DND-41 (cell line): ENCODE results near the gene GPR61.

Experiments used
- ATAC-seq: fragments of 200-7000 bp; cut with Tn5 transposase; 3 replicates; pipeline ENCODE4 v1.9.1; 2021; ENCODE audit warnings: low read depth; ENCODE audit not compliant: insufficient read depth
- DNase-seq: peaks from one replicate; pipeline ENCODE4 v3.0.0-alpha.2; 2020
- H2AFZ ChIP-seq: 2 replicates; pipeline ENCODE4 v1.6.0; 2012; ENCODE audit warnings: low read depth, low read length
- H3K27ac ChIP-seq: 2 replicates; pipeline ENCODE4 v1.5.1; 2012; ENCODE audit warnings: low read length, inconsistent platforms
- H3K27me3 ChIP-seq: fragments of 200-600 bp; sonication (generic); 2 replicates; pipeline ENCODE4 v1.6.0; 2012; ENCODE audit warnings: low read length, mild to moderate bottlenecking, inconsistent platforms; ENCODE audit not compliant: insufficient read depth, poor library complexity
- H3K36me3 ChIP-seq: 2 replicates; pipeline ENCODE4 v1.5.1; 2012; ENCODE audit warnings: low read length, inconsistent platforms; ENCODE audit not compliant: insufficient read depth
- H3K4me1 ChIP-seq: 2 replicates; pipeline ENCODE4 v1.5.1; 2012; ENCODE audit warnings: mild to moderate bottlenecking, low read length; ENCODE audit not compliant: insufficient read depth
- H3K4me2 ChIP-seq: 2 replicates; pipeline ENCODE4 v1.6.0; 2012; ENCODE audit warnings: mild to moderate bottlenecking, moderate library complexity, low read length, inconsistent platforms; ENCODE audit not compliant: insufficient read depth
- H3K4me3 ChIP-seq, 2 experiments: fragments of 200-600 bp in 1 of 2; shearing (Covaris generic) in 1 of 2; 2 replicates each; pipeline ENCODE4 v1.5.1; 2012 to 2016; ENCODE audit warnings: inconsistent platforms in 2 of 2, low read length in 2 of 2, mild to moderate bottlenecking in 2 of 2, low read depth in 1 of 2, moderate library complexity in 1 of 2
- H3K79me2 ChIP-seq: 2 replicates; pipeline ENCODE4 v1.6.0; 2012; ENCODE audit warnings: low read length, inconsistent platforms; ENCODE audit not compliant: insufficient read depth
- H3K9ac ChIP-seq: 2 replicates; pipeline ENCODE4 v1.6.0; 2012; ENCODE audit warnings: low read depth, mild to moderate bottlenecking, inconsistent platforms, low read length, moderate library complexity
- H3K9me3 ChIP-seq: 2 replicates; pipeline ENCODE4 v1.5.1; 2012; ENCODE audit warnings: low read length, moderate library complexity, mild to moderate bottlenecking, inconsistent platforms; ENCODE audit not compliant: insufficient read depth, severe bottlenecking
- H4K20me1 ChIP-seq: 2 replicates; pipeline ENCODE4 v1.6.0; 2012; ENCODE audit warnings: low read length; ENCODE audit not compliant: insufficient read depth
- CTCF ChIP-seq: IDR thresholded peaks from 2 replicates; pipeline ENCODE4 v1.5.1; 2012; ENCODE audit warnings: borderline replicate concordance, low read length, moderate library complexity, mild to moderate bottlenecking; ENCODE audit not compliant: poor library complexity, severe bottlenecking; ENCODE audit errors: extremely low read depth
- EZH2 ChIP-seq: IDR thresholded peaks from 3 replicates; pipeline ENCODE4 v1.6.1; 2012; ENCODE audit warnings: borderline replicate concordance, low read depth, mild to moderate bottlenecking, moderate library complexity, low read length, inconsistent platforms; ENCODE audit not compliant: severe bottlenecking

GPR61 gene

GRCh38 chr1:109547463-109548320, 8.0 kb downstream of the GPR61 start:
- H3K27ac ChIP-seq: peak overlapping the region; percentile 88
- no peaks in the 10 kb centered on the region; the same call in 1 of the 2 replicates for H3K36me3 ChIP-seq
- no peaks in the 10 kb centered on the region for H3K9me3 ChIP-seq
- peaks cover 12% of the 10 kb centered on the region; the same call in 1 of the 2 replicates for H4K20me1 ChIP-seq
- peak overlapping the region; percentile 79 for H3K9ac ChIP-seq
- H3K4me3 ChIP-seq: peak overlapping the region; percentile 71 to 98
- ATAC-seq (peak; percentile 7; the same call in 1 of the 3 replicates), DNase-seq (no peak)
- H3K79me2 ChIP-seq: peaks cover 60% of the 10 kb centered on the region
- peak overlapping the region; percentile 95 for H2AFZ ChIP-seq
- peaks cover 49% of the 10 kb centered on the region for H3K4me1 ChIP-seq
- H3K4me2 ChIP-seq: peak overlapping the region; percentile 80
- TF ChIP-seq EZH2: no peak
- TF ChIP-seq CTCF: no peak
- no peaks in the 10 kb centered on the region for H3K27me3 ChIP-seq

- DNase-seq (peak; percentile 97), ATAC-seq (peak; percentile 94)
- Histone ChIP-seq H3K4me3 (peak within 1 kb of the TSS; percentile 71 to 98), H2AFZ (peak within 1 kb of the TSS; percentile 95), H3K79me2 (peaks cover 69% of the 10 kb centered on the region), H3K36me3 (no peaks in the 10 kb centered on the region; the same call in 1 of the 2 replicates), H3K4me1 (peaks cover 49% of the 10 kb centered on the region), H3K27me3 (no peaks in the 10 kb centered on the region), H3K4me2 (peak within 1 kb of the TSS; percentile 80), H3K9me3 (no peaks in the 10 kb centered on the region), H4K20me1 (peaks cover 16% of the 10 kb centered on the region), H3K9ac (peak within 1 kb of the TSS; percentile 79), H3K27ac (peak within 1 kb of the TSS; percentile 88)
- TF ChIP-seq EZH2 (no peak), CTCF (no peak)
Observed at GRCh38 chr1:109548321-109549267, 8.9 kb downstream of the GPR61 start, which contains the start of gene GNAI3. Gene GNAI3, plus strand, starts transcription at chr1:109548615. Its CDS starts 106 bp downstream, at chr1:109548721.

- Histone ChIP-seq H3K4me3 (no peak overlapping the region), H3K79me2 (peaks cover 100% of the 10 kb centered on the region), H3K27me3 (no peaks in the 10 kb centered on the region), H3K27ac (no peak overlapping the region), H3K36me3 (peaks cover 6% of the 10 kb centered on the region; the same call in 1 of the 2 replicates), H3K4me2 (no peak overlapping the region), H3K9me3 (no peaks in the 10 kb centered on the region), H3K9ac (no peak overlapping the region), H2AFZ (no peak overlapping the region), H4K20me1 (peaks cover 62% of the 10 kb centered on the region), H3K4me1 (peaks cover 1% of the 10 kb centered on the region)
- DNase-seq (no peak), ATAC-seq (no peak)
- TF ChIP-seq CTCF (no peak), EZH2 (no peak)
Observed at GRCh38 chr1:109556563-109556962, 16.9 kb downstream of the GPR61 start.
